GM18951 (cell line): ENCODE results near the gene PIBF1.
"Not testable (repeated sequence)": the region's sequence is repeated elsewhere in the genome, so short reads cannot be mapped to it uniquely, and the experiment has no call there.

Source experiments
- POLR2A ChIP-seq: IDR thresholded peaks from 4 replicates; pipeline ENCODE4 v1.6.1; 2011; ENCODE audit warnings: mild to moderate bottlenecking; ENCODE audit not compliant: insufficient read length, insufficient read depth; ENCODE audit errors: extremely low read depth
- in situ Hi-C: fragments of 300-500 bp; cut with MboI; formaldehyde crosslinking; loops from one replicate; pipeline ENCODE4 v1.12.0; 2022; ENCODE audit warnings: low sequenced_read_pairs, mixed read lengths, inconsistent platforms; ENCODE audit not compliant: unreplicated experiment

The PIBF1 gene

GRCh38 chr13:72850959-72851677 is 69.2 kb downstream of the PIBF1 start:
- in situ Hi-C loops, result no loop called here
- TF ChIP-seq POLR2A, result no peak

GRCh38 chr13:72851678-72852014 is 69.7 kb downstream of the PIBF1 start:
- TF ChIP-seq POLR2A, result no peak
- in situ Hi-C loops, result no loop called here

DNA sequence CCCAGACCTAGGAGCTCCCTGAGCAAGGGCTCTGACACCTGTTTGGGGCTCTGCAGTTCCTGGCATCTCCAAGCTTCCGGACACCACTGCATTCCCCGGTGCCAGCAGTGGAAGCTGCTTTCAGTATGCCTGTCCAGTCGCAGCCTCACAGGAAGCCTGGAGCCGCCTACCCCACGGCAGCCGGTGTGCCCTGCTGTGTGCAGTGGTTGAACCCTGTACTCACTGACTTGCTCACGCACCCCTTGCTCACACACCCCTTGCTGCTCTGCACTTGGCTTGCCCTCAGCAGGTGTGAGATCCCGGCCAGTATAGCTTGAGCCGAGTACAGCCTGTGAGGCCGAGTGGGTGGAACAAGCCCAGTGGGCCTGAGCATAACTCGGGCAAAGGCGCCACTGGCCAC is 70.3 kb downstream of the PIBF1 start:
- in situ Hi-C loops, result no loop called here
- TF ChIP-seq POLR2A, result no peak

- in situ Hi-C loops, result no loop called here
- no peak for TF ChIP-seq POLR2A
Measured at GRCh38 chr13:72853000-72853399, 71.1 kb downstream of the PIBF1 start.

DNA sequence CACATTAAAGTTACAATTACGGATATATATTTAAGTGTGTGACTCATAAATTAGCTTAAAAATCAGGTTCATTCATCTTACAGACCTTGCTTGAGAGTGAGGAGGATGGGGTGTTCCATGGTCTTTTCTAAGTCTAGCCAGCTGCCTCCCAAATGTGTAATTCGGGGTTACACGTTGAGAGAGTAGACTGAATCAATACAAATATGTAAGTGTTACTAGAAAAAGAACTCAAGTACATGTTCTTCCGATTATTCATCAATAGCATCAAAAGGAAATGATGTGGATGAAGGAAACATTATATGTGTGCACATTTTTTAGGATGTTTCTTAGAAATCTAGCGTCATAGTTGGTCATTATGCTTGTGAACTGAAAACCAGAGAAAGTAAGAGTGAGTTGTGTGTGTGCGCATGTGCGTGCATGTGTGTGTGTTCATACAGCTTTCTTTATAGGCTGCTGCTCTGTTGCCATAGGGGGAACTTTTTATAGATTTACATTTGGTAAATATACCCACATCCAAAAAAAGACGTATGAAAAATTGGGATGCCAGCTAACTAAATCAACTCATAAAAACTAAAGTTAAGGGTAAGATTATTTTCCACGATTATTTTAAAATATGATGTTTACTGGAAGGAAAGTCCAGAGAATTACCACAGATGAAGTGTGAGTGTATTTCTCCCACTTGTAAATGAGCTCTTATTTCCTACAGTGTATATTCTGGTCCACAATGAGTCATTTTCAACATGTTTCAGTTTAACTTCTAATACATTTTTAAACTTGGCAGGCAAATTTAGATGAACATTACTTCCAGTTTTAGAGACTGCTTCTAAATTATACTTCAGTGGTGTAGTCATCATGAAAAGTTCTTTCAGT is 82.4 kb downstream of the PIBF1 start:
- TF ChIP-seq POLR2A, result no peak
- in situ Hi-C loops, result no loop called here

- no peak for TF ChIP-seq POLR2A
- in situ Hi-C loops, result no loop called here
Measured at GRCh38 chr13:72868229-72868628, 86.3 kb downstream of the PIBF1 start.

- no peak for TF ChIP-seq POLR2A
- in situ Hi-C loops, result no loop called here
Measured at GRCh38 chr13:72875233-72875632, 93.3 kb downstream of the PIBF1 start.

DNA sequence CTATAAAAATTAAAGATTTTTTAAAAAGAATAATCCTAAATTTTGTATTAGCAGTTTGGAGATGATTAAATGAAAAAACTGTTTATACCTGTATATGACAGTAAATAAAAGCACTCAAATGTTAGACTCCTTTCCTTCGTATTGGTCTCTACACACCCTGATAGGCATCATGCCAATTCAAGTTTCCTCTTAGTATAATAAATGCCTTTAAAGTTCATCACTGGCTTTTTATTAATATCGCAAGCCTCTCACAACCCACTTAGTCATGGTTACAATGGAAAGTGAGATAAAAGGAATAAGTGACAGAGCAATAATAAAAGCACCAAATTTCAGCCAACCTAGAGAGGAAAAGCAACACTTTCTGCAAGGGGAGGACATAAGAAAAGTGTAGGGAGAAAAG is 102.2 kb downstream of the PIBF1 start:
- no peak for TF ChIP-seq POLR2A
- in situ Hi-C loops, result no loop called here

DNA sequence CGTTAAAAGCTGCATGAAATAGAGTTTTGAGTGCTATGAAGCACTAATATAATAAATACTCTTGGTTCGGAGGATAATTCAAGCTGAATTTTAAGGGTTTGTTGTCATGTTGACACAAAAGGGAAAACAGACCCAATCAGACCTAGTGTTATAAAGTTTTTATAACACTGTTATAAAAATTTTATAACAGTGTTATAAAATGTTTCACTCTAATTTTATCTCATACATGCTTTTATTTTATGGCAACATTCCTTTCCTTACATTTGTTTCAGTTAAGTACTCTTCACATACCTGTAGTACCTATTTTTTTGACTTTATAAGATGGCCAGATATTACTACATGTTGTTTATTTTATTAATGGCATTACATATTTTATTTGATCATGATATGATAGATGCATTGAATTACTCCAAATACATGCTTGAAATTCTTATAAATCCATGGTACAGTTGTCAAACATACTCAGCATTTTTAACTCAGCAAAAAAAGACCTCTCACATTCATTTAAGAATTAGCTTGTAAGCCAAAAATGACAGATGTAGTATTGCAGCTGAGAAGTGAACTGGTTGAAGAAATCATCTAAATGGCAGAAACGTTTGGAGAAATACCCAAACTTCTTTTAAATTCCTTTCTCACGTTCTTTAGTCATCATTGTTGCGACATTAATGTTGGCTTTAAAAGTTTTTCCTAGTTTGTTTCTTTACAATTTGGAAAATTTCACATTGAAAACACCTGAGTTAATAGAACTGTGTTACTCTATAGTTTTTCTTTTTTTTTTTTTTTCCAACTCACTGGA is 104.5 kb downstream of the PIBF1 start:
- in situ Hi-C loops, result no loop called here
- TF ChIP-seq POLR2A, result no peak

- in situ Hi-C loops, result no loop called here
- no peak for TF ChIP-seq POLR2A
Measured at GRCh38 chr13:72889495-72889894, 107.6 kb downstream of the PIBF1 start.

GRCh38 chr13:72890546-72890945 is 108.6 kb downstream of the PIBF1 start:
- TF ChIP-seq POLR2A, result no peak
- in situ Hi-C loops, result no loop called here

DNA sequence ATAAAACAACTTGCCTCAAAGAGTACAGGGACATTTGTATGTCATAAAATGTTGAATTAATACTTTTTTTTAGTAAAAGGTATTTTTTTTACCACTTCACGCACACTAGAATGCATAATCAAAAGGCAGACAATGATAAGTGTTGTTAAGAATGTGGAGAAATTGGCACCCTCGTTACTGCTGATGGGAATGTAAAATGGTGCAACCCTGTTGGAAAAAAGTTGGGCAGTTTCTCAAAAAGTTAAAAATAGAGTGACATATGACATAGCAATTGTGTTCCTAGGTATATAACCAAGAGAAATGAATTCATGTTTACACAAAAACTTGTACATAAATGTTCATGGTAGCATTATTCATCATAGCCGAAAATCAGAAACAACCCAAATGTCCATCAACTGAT is 109.5 kb downstream of the PIBF1 start:
- in situ Hi-C loops, result no loop called here
- no peak for TF ChIP-seq POLR2A

DNA sequence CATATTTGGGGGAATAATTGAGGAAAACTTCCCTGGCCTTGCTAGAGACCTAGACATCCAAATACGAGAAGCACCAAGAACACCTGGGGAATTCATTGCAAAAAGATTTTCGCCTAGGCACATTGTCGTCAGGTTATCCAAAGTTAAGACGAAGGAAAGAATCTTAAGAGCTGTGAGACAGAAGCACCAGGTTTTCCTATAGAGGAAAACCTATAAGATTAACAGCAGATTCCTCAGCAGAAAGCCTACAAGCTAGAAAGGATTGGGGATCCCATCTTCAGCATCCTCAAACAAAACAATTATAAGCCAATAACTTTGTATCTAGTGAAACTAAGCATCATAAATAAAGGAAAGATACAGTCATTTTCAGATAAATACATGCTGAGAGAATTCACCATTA is 114.9 kb downstream of the PIBF1 start:
- TF ChIP-seq POLR2A, result no peak
- in situ Hi-C loops, result no loop called here

GRCh38 chr13:72901546-72901945 is 119.6 kb downstream of the PIBF1 start:
- in situ Hi-C loops, result not testable (repeated sequence)

- in situ Hi-C loops, result no loop called here
- no peak for TF ChIP-seq POLR2A
Measured at GRCh38 chr13:72908416-72908815, 126.5 kb downstream of the PIBF1 start.
